Measurements from ENCODE around the gene HAGH. TPM values are rescaled to one million over a fixed set of nuclear protein-coding genes. Genes with fewer than 3 reads are reported as not detected.

The HAGH gene
- total RNA-seq, 2 experiments from 2014 or later, result 26.9 to 29.9 TPM

DNA sequence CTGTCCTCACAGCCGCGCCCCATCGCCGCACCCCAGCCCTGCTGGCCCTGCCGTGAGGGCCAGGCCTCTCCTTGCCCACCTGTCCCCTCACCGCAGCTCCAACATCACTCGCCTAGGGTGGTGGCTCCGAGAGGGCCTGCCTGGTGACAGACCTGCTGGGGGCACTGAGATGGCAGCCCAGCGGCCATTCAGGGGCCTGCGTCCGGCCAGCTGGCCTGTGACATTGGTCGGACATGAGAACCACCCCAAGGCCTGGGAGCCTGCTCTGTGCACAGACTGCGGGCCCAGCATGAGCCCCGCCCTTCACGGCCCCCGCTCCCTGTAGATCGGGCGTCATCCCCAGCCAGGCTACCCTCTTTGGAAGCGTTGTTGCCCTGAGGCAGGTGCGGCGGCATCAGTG, 67.1 kb downstream of the HAGH start:
- Histone ChIP-seq H3K36me3 (ENCODE audit: insufficient read depth, low read length) (peaks cover 19% of the 10 kb centered on the region), H4K20me1 (ENCODE audit: insufficient read depth, low read length) (no peaks in the 10 kb centered on the region), H3K4me3 (ENCODE audit: low read depth, low read length, poor library complexity, severe bottlenecking) (no peak overlapping the region), H3K79me2 (ENCODE audit: insufficient read depth, low read depth, low read length) (no peaks in the 10 kb centered on the region), H3K9me2 (ENCODE audit: insufficient read depth, low read length) (no peaks in the 10 kb centered on the region), H3K4me1 (ENCODE audit: insufficient read depth, low read length, poor library complexity, severe bottlenecking) (no peaks in the 10 kb centered on the region), H3K4me2 (ENCODE audit: low read length) (no peak overlapping the region), H3K27ac (ENCODE audit: low read depth, low read length, poor library complexity, severe bottlenecking) (no peak overlapping the region), H2AFZ (ENCODE audit: low read length) (no peak overlapping the region), H3K9me3 (ENCODE audit: low read length) (no peaks in the 10 kb centered on the region)
- BruUV-seq (replicated peaks), result no TSS peak
- no peak for TF ChIP-seq EZH2phosphoT487 (IDR thresholded peaks at IDR 0.05; ENCODE audit: borderline replicate concordance, low read depth, low read length)
- TF ChIP-seq, protein P1, sequence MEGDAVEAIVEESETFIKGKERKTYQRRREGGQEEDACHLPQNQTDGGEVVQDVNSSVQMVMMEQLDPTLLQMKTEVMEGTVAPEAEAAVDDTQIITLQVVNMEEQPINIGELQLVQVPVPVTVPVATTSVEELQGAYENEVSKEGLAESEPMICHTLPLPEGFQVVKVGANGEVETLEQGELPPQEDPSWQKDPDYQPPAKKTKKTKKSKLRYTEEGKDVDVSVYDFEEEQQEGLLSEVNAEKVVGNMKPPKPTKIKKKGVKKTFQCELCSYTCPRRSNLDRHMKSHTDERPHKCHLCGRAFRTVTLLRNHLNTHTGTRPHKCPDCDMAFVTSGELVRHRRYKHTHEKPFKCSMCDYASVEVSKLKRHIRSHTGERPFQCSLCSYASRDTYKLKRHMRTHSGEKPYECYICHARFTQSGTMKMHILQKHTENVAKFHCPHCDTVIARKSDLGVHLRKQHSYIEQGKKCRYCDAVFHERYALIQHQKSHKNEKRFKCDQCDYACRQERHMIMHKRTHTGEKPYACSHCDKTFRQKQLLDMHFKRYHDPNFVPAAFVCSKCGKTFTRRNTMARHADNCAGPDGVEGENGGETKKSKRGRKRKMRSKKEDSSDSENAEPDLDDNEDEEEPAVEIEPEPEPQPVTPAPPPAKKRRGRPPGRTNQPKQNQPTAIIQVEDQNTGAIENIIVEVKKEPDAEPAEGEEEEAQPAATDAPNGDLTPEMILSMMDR (conservative IDR thresholded peaks at IDR 0.05; ENCODE audit: low read length), result no peak
- CTCF ChIA-PET (ENCODE audit: unreplicated experiment), result no interaction called here
- no peak for DNase-seq (ENCODE audit: low spot score)
- intact Hi-C loops (cut with micrococcal nuclease; ENCODE audit: unreplicated experiment), result no loop called here
- POLR2A ChIA-PET, result no interaction called here

DNA sequence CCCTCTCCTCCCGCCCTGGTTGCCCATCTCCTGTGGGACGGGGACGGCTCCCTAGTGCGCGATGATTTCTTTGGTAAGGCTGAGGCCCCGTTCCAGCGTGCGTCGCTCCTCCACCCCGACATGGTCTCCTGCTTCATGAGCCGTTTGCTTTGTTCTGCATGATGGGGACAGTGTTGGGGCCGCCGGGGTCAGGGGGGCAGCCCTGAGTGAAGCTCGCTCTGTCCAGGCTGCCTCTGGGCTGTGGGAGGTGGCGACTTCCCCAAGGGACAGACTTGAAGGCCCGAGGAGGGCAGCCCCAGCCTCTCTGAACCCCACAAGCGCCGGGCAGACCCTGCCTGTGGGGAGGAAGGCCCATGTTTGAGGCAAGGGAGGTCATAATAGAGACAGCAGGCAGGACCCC, 67.7 kb downstream of the HAGH start:
- peaks cover 16% of the 10 kb centered on the region for H3K36me3 ChIP-seq (ENCODE audit: insufficient read depth, low read length)
- no peak overlapping the region for H3K4me2 ChIP-seq (ENCODE audit: low read length)
- no peaks in the 10 kb centered on the region for H3K9me2 ChIP-seq (ENCODE audit: insufficient read depth, low read length)
- POLR2A ChIA-PET, result no interaction called here
- H3K4me1 ChIP-seq (ENCODE audit: insufficient read depth, low read length, poor library complexity, severe bottlenecking), result no peaks in the 10 kb centered on the region
- H3K4me3 ChIP-seq (ENCODE audit: low read depth, low read length, poor library complexity, severe bottlenecking), result no peak overlapping the region
- CTCF ChIA-PET (ENCODE audit: unreplicated experiment), result no interaction called here
- TF ChIP-seq, protein P1 (conservative IDR thresholded peaks at IDR 0.05; ENCODE audit: low read length), result no peak
- no peak for TF ChIP-seq EZH2phosphoT487 (IDR thresholded peaks at IDR 0.05; ENCODE audit: borderline replicate concordance, low read depth, low read length)
- H3K9me3 ChIP-seq (ENCODE audit: low read length), result no peaks in the 10 kb centered on the region
- intact Hi-C loops (cut with micrococcal nuclease; ENCODE audit: unreplicated experiment), result no loop called here
- no peak overlapping the region for H2AFZ ChIP-seq (ENCODE audit: low read length)
- H4K20me1 ChIP-seq (ENCODE audit: insufficient read depth, low read length), result no peaks in the 10 kb centered on the region
- no peak for DNase-seq (ENCODE audit: low spot score)
- no TSS peak for BruUV-seq (replicated peaks)
- H3K27ac ChIP-seq (ENCODE audit: low read depth, low read length, poor library complexity, severe bottlenecking), result no peak overlapping the region
- no peaks in the 10 kb centered on the region for H3K79me2 ChIP-seq (ENCODE audit: insufficient read depth, low read depth, low read length)

DNA sequence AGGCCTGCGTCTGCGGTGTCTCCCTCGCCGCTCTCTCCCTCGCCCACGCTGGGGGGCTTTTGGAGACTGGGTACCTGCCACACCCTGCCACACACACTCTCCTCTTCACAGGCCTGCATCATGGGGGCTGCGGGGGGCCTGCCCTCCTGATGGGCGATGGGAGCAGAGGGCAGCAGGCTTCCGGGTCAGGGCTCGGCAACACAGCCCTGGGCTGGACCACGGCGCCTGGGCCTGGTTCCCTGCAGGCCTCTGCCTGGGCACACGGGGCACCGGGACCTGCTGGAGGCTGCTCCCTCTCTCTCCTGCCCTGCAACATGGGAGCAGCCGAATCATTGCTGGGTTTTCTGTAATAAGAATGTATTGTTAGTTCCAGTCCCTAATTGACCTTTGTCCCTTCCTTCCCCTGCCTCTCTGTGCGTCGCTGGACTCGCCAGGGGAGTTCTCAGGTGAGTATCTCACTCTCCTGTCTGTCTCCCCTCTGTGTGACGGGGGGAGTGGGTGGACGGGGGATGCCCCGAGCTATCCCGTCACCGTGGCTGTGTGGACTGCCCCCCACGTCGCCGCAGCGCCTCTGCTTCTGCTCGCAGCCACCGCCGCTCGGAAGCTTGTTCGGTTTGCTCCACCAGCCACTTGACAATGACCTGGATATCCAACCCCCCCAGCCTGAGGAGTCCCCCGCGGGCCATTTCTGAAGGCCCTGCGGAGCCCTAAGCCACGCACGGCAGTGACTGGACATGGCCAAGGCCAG, 68.7 kb downstream of the HAGH start:
- Histone ChIP-seq H3K4me2 (ENCODE audit: low read length) (no peak overlapping the region), H3K79me2 (ENCODE audit: insufficient read depth, low read depth, low read length) (no peaks in the 10 kb centered on the region), H4K20me1 (ENCODE audit: insufficient read depth, low read length) (no peaks in the 10 kb centered on the region), H3K9me3 (ENCODE audit: low read length) (no peaks in the 10 kb centered on the region), H2AFZ (ENCODE audit: low read length) (no peak overlapping the region), H3K4me3 (ENCODE audit: low read depth, low read length, poor library complexity, severe bottlenecking) (no peak overlapping the region), H3K27ac (ENCODE audit: low read depth, low read length, poor library complexity, severe bottlenecking) (no peak overlapping the region), H3K9me2 (ENCODE audit: insufficient read depth, low read length) (no peaks in the 10 kb centered on the region), H3K36me3 (ENCODE audit: insufficient read depth, low read length) (peaks cover 17% of the 10 kb centered on the region), H3K4me1 (ENCODE audit: insufficient read depth, low read length, poor library complexity, severe bottlenecking) (no peaks in the 10 kb centered on the region)
- DNase-seq (ENCODE audit: low spot score), result no peak
- BruUV-seq (replicated peaks), result no TSS peak
- no peak for TF ChIP-seq EZH2phosphoT487 (IDR thresholded peaks at IDR 0.05; ENCODE audit: borderline replicate concordance, low read depth, low read length)
- TF ChIP-seq, protein P1 (conservative IDR thresholded peaks at IDR 0.05; ENCODE audit: low read length), result no peak
- intact Hi-C loops (cut with micrococcal nuclease; ENCODE audit: unreplicated experiment), result no loop called here
- ChIA-PET POLR2A (no interaction called here), CTCF (ENCODE audit: unreplicated experiment) (no interaction called here)

All from OCI-LY7 (cell line).